Effector CD8-positive, alpha-beta T cell (primary cell): ENCODE data around the gene MAPKAP1.

ENCODE experiments used
- DNase-seq: peaks from one replicate; lab custom pipeline; 2025; lab: John Stamatoyannopoulos, UW

MAPKAP1 gene

DNA sequence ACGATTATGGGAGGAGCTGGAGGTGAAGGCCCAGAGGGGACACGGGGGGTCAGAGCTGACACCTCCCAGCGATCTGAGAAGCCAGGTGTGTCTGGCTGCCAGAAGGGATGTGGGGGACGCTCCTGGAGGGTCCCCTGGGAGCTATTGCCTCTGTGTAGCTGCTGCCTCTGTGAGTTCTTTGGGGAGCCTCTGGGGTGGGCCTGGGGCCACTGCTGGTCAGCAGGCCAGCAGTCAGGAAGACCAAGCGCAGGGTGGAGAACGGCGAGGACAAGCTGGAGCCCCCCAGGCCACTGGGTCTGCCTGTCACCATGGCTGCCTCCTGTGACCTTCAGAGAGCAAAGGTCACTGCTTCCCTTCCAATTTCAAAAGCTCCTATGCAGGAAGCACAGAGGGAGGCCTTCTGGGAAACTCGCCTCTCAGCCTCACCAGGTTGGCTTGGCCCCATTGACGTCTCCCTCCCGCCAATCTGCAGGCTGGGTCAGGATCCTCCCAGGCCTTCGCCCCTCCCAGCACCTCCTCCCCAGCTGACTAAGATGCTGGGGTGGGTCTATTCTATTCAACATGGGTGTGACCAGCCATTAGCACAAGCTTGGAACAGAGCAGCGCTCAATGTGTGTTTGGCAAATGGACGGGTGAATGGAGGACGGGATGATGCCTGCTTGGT lies 319.0 kb downstream of the MAPKAP1 start:
- no peak for DNase-seq
